Activated CD4-positive, CD25-positive, alpha-beta regulatory T cell (primary cell): ENCODE data around the gene RGMA.

Experiments
- DNase-seq, 4 experiments: peaks; one replicate each; lab custom pipeline; 2025; lab: John Stamatoyannopoulos, UW

RGMA gene

DNA sequence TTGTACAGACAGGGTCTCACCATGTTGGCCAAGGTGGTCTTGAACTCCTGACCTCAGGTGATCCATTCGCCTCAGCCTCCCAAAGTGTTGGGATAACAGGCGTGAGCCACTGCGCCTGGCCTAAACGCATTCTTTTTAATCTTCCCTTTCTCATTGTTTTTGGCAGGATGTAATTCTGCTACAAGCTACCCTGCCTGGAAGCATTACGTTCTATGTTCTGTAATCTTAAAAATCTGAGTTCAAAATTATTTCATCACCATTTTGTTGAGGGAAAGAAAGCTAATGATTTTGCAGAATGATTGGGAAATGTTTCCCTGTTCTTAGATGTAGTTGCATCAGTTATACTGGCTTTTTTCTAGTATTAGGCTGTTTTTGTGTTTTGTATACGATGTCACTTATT, 71.5 kb downstream of the RGMA start:
- no peak for DNase-seq

DNA sequence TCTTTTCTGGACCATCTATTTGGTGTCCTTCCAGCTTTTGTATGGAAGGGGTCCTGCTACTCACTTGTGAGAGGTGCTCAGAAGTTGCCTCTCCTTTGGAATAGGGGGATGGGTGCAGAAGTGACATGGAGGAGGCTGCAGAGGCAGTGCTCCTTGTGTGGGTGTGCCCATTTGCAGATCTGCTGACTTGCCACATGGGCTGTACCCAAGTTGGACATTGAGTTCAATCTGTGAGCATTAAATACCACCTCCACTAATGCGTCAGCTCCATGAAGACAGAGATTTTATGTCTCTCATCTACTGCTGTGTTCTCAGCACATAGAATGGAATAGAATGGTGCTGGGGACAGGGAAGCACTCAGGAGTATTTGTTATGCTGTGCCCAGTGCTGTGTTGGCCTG, 76.2 kb downstream of the RGMA start:
- DNase-seq, result no peak

GRCh38 chr15:93007994-93008393, 81.0 kb downstream of the RGMA start:
- no peak for DNase-seq

GRCh38 chr15:93005133-93005532, 83.9 kb downstream of the RGMA start:
- no peak for DNase-seq

- no peak for DNase-seq
Measured at GRCh38 chr15:93001881-93002280, 87.1 kb downstream of the RGMA start.

DNA sequence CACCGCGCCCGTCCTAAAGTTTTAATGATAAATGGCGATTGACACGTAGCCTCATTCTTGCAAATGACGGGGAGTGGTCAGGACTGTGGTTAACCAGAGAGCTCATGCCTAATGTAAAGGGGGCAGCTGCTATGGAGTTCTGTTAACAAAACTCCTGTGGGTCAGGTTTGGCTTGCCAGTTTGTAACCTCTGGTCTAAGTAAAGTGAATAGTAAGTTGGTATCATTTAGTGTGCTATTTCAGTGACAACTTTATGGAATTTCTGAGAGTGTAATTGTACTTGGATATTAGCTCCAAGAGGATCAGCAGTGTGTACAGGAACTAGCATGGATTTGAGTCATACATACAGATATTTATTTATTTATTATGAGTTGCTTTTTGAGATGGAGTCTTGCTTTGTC, 87.9 kb downstream of the RGMA start:
- DNase-seq, result no peak

GRCh38 chr15:92997821-92998220, 91.2 kb downstream of the RGMA start:
- no peak for DNase-seq

- no peak for DNase-seq
Measured at GRCh38 chr15:92992720-92993119, 96.3 kb downstream of the RGMA start.

DNA sequence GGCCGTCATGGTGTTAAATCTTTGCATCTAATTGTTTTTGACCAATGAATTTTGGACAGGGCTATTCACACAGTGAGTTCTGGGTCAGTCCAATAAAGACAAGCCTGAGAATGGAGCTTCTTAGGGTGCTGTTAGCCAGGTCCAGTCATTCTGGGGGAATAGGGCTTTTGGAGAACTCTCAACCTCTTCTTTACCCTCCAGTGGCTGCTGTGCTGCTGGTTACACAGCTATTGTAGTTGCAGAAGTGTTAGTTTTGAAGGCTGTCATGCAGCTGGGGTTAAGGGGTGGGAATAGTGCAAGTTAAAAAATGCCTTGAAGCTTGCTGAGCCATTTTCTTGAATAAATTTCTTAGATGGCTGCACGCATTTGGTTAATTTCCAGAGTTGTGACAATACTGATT, 99.0 kb downstream of the RGMA start:
- DNase-seq, result no peak

- DNase-seq, result no peak
Measured at GRCh38 chr15:92989470-92989869, 99.5 kb downstream of the RGMA start.
